Gastrocnemius medialis (tissue), 4 donors: ENCODE results near the gene ATP9B.

Source experiments
- CTCF ChIP-seq, 5 experiments: fragments of 450-650 bp in 3 of 5; fragments of 200-600 bp in 2 of 5; sonication (generic) in 2 of 5; IDR thresholded peaks in 4 of 5; conservative IDR thresholded peaks in 1 of 5; 1 replicate in 4 of 5; 2 replicates in 1 of 5; pipeline ENCODE4 v1.5.1; 2016 to 2019; ENCODE audit warnings: antibody characterized with exemption in 5 of 5, mild to moderate bottlenecking in 3 of 5, moderate library complexity in 3 of 5
- POLR2A ChIP-seq, 2 donors: fragments of 450-650 bp; IDR thresholded peaks; one replicate each; pipeline ENCODE4 v1.6.1; 2017; ENCODE audit warnings: antibody characterized with exemption in 2 of 2, mild to moderate bottlenecking in 2 of 2, moderate library complexity in 2 of 2

GRCh38 chr18:79396431-79397246, 327.4 kb downstream of the ATP9B start:
- TF ChIP-seq CTCF (IDR thresholded peaks at IDR 0.05 in 4 of 5, conservative IDR thresholded peaks at IDR 0.05 in 1 of 5): peak in 3 of 5 experiments; percentile 10 to 42 (median 38)
- no peak for TF ChIP-seq POLR2A (IDR thresholded peaks at IDR 0.05)
